Measurements from ENCODE around the gene RSPRY1.

GRCh38 chr16:57225978-57226377 is 39.8 kb downstream of the RSPRY1 start:
- TF ChIP-seq CTCF (IDR thresholded peaks at IDR 0.05; ENCODE audit: low read depth, low read length, poor library complexity, severe bottlenecking), result no peak
- TF ChIP-seq EZH2phosphoT487 (IDR thresholded peaks at IDR 0.05; ENCODE audit: borderline replicate concordance, low read length), result no peak

Measured in DOHH2 (cell line).